ENCODE results near the gene CNTN1. TPM values are rescaled to one million over a fixed set of nuclear protein-coding genes. Genes with fewer than 3 reads are reported as not detected.

CNTN1 gene
- total RNA-seq, 1 experiment from 2014 or later = 3.0 TPM

DNA sequence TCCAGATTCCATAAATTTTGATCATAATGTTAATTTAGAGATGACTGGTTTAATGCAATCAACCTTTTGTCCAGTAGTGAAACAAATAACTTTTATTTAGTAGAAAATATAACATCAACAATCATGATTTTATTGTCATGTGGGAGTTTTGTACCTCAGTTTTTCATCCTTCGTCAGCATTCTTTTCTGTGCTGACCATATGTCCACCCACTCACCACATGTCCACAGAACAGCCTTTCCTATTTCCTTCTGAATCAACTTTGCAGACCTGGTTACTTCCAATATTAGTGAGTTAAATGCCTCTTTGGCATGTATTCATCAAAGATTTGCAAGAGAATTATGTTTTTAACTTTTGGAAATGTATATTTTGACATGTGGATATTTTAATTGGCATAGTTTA lies 36.8 kb upstream of the CNTN1 start:
- Histone ChIP-seq H3K9me2 (ENCODE audit: insufficient read depth) (no peaks in the 10 kb centered on the region), H2AFZ (ENCODE audit: low read depth, low read length, poor library complexity, severe bottlenecking) (no peak overlapping the region), H3K9ac (ENCODE audit: low read length) (no peak overlapping the region), H3K4me2 (ENCODE audit: low read length) (no peak overlapping the region), H3K4me1 (ENCODE audit: control insufficient read depth in 1 of 2, insufficient read depth in 2 of 2, low read length in 2 of 2) (no peaks in the 10 kb centered on the region), H3K36me3 (ENCODE audit: control insufficient read depth in 1 of 2, insufficient read depth in 2 of 2, low read length in 2 of 2) (no peaks in the 10 kb centered on the region), H3K79me2 (ENCODE audit: insufficient read depth, low read length) (no peaks in the 10 kb centered on the region), H3K27ac (ENCODE audit: low read depth, low read length) (no peak overlapping the region), H4K20me1 (ENCODE audit: insufficient read depth) (no peaks in the 10 kb centered on the region), H3K4me3 (replicated peaks in 1 of 2; ENCODE audit: low read depth in 1 of 2, low read length in 2 of 2) (no peak overlapping the region), H3K9me3 (ENCODE audit: control insufficient read depth in 1 of 2, insufficient read depth in 1 of 2, low read depth in 1 of 2, low read length in 2 of 2) (no peaks in the 10 kb centered on the region; a peak in 1 of 4 replicates), H3K27me3 (ENCODE audit: insufficient read depth, low read length) (no peaks in the 10 kb centered on the region)
- ATAC-seq (no peak), DNase-seq (ENCODE audit: low read depth, low spot score) (no peak)
- TF ChIP-seq JUND (IDR thresholded peaks at IDR 0.05) = no peak
- no peak for TF ChIP-seq REST (IDR thresholded peaks at IDR 0.05; ENCODE audit: low read depth)
- TF ChIP-seq SIN3A (IDR thresholded peaks at IDR 0.05; ENCODE audit: low read depth) = no peak
- no peak for TF ChIP-seq EGR1 (IDR thresholded peaks at IDR 0.05; ENCODE audit: low read depth)
- TF ChIP-seq ATF3 (IDR thresholded peaks at IDR 0.05) = no peak
- no peak for TF ChIP-seq YY1 (IDR thresholded peaks at IDR 0.05; ENCODE audit: extremely low read depth, insufficient replicate concordance, low read depth, low read length)
- no TSS peak for BruUV-seq (replicated peaks)
- ChIA-PET CTCF (no interaction called here), POLR2A (no interaction called here), RAD21 (ENCODE audit: low non-redundant PET in 1 of 2, low total read pairs in 2 of 2, uncharacterized antibody in 2 of 2, unreplicated experiment in 2 of 2) (no interaction called here)
- intact Hi-C loops (cut with micrococcal nuclease) = no loop called here

DNA sequence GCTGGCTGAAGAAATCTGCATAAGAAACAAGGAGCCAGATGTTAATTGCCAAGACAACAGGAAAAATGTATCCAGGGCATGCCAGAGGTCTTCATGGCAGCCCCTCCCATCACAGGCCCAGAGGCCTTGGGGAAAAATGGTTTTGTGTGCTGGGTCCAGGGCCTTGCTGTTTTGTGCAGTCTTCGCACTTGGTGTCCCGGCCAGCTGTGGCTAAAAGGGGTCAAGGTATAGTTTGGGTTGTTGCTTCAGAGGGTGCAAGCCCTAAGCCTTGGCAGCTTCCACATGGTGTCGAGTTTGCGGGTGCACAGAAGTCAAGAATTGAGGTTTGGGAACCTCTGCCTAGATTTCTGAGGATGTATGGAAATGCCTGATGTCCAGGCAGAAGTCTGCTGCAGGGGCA lies 29.9 kb upstream of the CNTN1 start:
- no TSS peak for BruUV-seq (replicated peaks)
- TF ChIP-seq TCF7L2 (IDR thresholded peaks at IDR 0.05; ENCODE audit: borderline replicate concordance, extremely low read depth, insufficient read depth, insufficient read length) (no peak), SRF (IDR thresholded peaks at IDR 0.05; ENCODE audit: low read depth) (no peak), YY1 (IDR thresholded peaks at IDR 0.05; ENCODE audit: extremely low read depth, insufficient replicate concordance, low read depth, low read length) (no peak), MAX (IDR thresholded peaks at IDR 0.05) (no peak)
- Histone ChIP-seq H3K36me3 (ENCODE audit: control insufficient read depth in 1 of 2, insufficient read depth in 2 of 2, low read length in 2 of 2) (no peaks in the 10 kb centered on the region), H3K4me3 (replicated peaks in 1 of 2; ENCODE audit: low read depth in 1 of 2, low read length in 2 of 2) (no peak overlapping the region), H3K79me2 (ENCODE audit: insufficient read depth, low read length) (no peaks in the 10 kb centered on the region), H3K27ac (ENCODE audit: low read depth, low read length) (no peak overlapping the region), H3K9ac (ENCODE audit: low read length) (no peak overlapping the region), H3K9me2 (ENCODE audit: insufficient read depth) (no peaks in the 10 kb centered on the region), H3K4me1 (ENCODE audit: control insufficient read depth in 1 of 2, insufficient read depth in 2 of 2, low read length in 2 of 2) (no peaks in the 10 kb centered on the region), H3K27me3 (ENCODE audit: insufficient read depth, low read length) (no peaks in the 10 kb centered on the region), H4K20me1 (ENCODE audit: insufficient read depth) (no peaks in the 10 kb centered on the region), H3K4me2 (ENCODE audit: low read length) (no peak overlapping the region), H3K9me3 (ENCODE audit: control insufficient read depth in 1 of 2, insufficient read depth in 1 of 2, low read depth in 1 of 2, low read length in 2 of 2) (no peaks in the 10 kb centered on the region), H2AFZ (ENCODE audit: low read depth, low read length, poor library complexity, severe bottlenecking) (no peak overlapping the region)
- DNase-seq (ENCODE audit: low read depth, low spot score) (no peak), ATAC-seq (no peak)
- ChIA-PET RAD21 (ENCODE audit: low non-redundant PET in 1 of 2, low total read pairs in 2 of 2, uncharacterized antibody in 2 of 2, unreplicated experiment in 2 of 2) (no interaction called here), CTCF (no interaction called here), POLR2A (no interaction called here)
- intact Hi-C loops (cut with micrococcal nuclease) = no loop called here

All from HCT116 (cell line).